Gastrocnemius medialis (tissue), 4 donors: ENCODE results near the gene CCNO.

ENCODE experiments used
- CTCF ChIP-seq, 5 experiments: fragments of 450-650 bp in 3 of 5; fragments of 200-600 bp in 2 of 5; sonication (generic) in 2 of 5; IDR thresholded peaks in 4 of 5; conservative IDR thresholded peaks in 1 of 5; 1 replicate in 4 of 5; 2 replicates in 1 of 5; pipeline ENCODE4 v1.5.1; 2016 to 2019; ENCODE audit warnings: antibody characterized with exemption in 5 of 5, mild to moderate bottlenecking in 3 of 5, moderate library complexity in 3 of 5
- POLR2A ChIP-seq, 2 donors: fragments of 450-650 bp; IDR thresholded peaks; one replicate each; pipeline ENCODE4 v1.6.1; 2017; ENCODE audit warnings: antibody characterized with exemption in 2 of 2, mild to moderate bottlenecking in 2 of 2, moderate library complexity in 2 of 2

- no peak for TF ChIP-seq POLR2A (IDR thresholded peaks at IDR 0.05)
- TF ChIP-seq CTCF (IDR thresholded peaks at IDR 0.05 in 4 of 5, conservative IDR thresholded peaks at IDR 0.05 in 1 of 5), result no peak
Measured at GRCh38 chr5:55188656-55189540, 44.5 kb downstream of the CCNO start.
